Fibroblast of peridontal ligament (primary cell): ENCODE measurements around the gene MRPS18C.
"Not testable (repeated sequence)": the region's sequence is repeated elsewhere in the genome, so short reads cannot be mapped to it uniquely, and the experiment has no call there.

Experiments
- DNase-seq: peaks from one replicate; pipeline ENCODE4 v3.0.0-alpha.2; 2010; ENCODE audit errors: extremely low read depth

MRPS18C gene

DNA sequence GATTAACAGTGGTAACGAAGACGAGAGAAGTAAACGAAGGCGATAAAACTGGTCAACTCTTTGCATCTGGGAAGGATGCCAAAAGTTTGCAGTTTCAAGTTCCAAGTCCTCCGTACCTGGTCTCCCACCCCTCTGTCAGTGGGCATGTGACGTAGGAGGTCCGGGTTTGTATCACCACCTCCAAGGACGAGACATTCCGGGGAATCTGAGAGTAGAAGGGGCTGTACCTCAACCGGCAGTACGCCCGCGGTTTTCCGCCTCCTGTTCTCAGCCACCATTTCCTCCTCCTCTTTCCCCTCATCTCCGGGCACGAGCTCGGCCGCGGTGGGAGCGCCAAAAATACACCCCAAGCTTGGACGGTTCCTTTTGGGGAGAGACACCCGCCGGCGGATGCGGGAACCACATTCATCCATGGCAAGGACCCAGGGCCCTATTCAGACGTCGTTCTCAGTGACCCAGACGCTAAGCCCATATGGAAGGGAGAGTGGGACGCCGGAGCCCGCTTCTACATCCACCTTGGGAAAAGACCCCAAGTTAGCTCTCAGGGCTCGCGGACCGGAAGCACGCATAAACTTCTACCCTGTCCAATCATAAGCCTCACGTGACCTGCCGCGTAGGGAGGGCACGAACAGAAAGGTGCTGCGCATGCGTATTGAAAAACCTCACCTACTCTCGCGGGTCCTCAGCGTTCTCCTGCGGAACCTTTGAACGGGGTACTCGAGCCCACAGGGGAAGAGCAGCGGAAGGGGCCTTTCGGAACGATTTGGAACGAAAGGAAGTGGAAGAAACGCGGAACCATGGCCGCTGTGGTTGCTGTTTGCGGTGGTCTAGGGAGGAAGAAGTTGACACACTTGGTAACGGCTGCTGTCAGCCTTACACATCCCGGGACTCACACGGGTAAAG, at the start of gene MRPS18C, which contains the start of gene HELQ:
Gene MRPS18C (plus strand): TSS at position 778 of the 903 bp plus-strand sequence. CDS start 20 bp downstream, at position 798.
Gene HELQ (minus strand): TSS at position 543 of the 903 bp plus-strand sequence. CDS start 130 bp downstream, at position 413.
- DNase-seq = peak; percentile 99

DNA sequence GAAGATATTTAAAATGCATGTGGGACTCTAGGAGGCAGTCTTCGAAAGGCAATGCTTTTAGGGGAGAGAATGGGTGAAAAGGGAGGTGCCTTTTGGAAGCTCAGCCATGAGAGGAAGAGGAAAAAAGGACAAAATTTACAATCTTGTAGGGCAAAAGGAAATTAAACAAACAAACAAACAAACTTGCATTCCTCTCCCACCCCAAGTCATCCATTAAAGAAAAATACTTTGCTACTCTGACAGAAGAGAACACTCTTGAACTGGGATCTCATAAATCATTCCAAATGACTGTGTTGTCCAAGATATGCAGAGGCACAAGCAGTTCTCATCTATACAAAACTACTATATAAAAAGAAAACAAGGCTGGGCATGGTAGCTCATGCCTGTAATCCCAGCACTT, 47.0 kb upstream of the MRPS18C start:
- no peak for DNase-seq

DNA sequence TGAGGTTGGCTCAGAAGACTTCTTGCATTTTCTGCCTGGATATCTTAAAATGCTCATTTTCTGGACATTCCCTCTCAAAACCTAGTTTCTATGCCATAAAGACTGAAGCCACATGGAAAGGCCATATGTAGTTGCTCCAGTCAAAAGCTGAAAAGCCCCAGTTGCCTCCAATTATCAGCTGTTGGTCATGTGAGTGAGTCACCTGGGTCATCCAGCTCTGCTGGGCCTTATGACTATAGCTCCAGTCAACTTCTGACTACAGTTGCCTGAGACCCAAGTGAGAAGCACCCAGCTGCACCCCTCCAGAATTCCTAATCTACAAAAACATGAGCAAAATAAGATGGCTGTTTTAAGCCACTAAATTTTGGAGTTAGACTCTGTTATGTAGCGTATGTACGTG, 42.2 kb upstream of the MRPS18C start:
- peak; percentile 6 for DNase-seq

DNA sequence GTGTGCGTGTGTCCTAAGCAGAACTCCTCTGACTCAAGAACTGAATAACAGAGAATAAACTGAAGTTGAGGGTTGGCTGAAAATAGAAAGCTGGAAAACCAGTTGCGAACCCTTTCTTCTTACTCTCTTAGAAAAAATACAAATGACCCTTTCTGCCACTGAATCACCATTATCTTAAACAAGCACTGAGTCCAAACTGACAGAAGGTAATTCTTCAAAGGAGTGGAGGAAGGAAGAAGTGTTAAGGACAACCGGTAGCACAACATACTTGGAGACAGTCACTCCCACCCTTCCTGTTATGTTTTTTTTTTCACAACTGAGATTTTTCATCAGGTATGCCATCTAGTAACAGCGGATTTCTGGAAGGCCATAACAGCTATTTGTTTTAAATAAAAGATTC, 38.3 kb upstream of the MRPS18C start:
- no peak for DNase-seq

DNA sequence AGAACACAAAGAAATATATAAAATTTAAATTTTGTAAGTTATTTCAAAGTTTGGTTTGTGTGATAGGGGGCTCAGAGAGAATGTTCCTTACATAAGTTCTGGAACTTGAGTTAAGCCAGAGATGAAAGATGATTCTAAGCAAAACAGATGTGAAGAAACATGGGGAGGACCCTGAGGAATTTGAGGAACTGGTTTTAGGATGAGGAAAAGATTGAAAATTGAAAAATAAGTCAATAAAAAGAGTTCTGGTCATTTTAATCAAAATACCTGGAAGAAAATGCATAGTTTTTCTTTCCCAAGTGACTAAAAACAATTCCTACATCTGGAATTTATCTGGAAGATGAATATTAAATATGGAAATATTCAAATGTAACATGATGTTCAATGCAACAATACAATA, 37.6 kb upstream of the MRPS18C start:
- DNase-seq = no peak

DNA sequence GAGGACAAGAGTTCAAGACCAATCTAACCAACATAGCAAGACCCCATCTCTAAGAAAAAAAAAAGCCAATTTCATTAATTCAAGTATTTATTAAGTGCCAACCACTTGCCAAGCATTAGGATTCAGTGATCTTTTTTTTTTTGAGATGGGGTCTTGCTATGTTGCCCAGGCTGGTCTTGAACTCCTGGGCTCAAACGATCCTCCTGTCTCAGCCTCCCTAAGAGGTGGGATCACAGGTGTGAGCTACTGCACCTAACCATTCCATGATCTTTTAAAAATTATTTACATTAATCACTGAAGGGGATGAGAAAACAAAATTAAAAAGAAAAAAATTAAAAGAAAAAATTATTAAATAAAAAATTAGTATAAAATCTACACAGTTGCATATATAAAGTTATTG, 24.7 kb upstream of the MRPS18C start:
- DNase-seq = no peak

DNA sequence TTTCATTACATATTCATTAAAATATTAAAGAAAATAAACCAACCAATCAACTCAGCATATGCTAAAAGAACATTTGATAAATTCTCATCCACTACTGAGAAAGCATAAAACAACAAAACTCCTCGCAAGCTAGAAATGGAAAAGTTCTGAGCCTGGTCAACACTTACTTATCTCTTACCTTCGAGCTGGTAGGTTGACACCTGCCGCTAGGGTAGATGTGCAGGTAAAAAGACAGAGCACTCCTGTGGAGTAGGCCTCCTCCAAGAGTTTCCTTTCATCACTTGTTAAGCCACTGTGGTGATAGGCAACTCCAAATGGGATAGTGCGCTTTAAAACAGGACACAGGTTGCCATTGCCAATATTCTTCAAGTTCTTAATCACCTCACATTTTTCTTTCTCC, 19.2 kb upstream of the MRPS18C start:
- no peak for DNase-seq

DNA sequence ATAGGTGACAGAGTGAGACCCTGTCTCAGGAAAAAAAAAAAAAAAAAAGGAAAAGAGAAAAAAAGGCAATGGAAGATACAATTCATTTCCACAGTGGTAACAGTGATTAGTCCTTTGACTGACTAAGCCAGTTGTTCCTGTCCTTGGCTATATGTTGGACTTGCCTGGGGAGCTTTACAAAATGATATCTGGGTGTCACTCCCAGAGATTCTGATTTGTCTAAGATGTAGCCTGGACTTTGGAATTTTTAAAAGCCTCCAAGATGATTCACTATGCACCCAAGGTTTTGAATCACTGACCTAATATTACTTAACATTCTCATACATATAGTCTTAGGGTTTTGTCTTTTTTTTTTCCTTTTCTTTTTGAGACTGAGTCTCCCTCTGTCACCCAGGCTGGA, 17.1 kb upstream of the MRPS18C start:
- no peak for DNase-seq

DNA sequence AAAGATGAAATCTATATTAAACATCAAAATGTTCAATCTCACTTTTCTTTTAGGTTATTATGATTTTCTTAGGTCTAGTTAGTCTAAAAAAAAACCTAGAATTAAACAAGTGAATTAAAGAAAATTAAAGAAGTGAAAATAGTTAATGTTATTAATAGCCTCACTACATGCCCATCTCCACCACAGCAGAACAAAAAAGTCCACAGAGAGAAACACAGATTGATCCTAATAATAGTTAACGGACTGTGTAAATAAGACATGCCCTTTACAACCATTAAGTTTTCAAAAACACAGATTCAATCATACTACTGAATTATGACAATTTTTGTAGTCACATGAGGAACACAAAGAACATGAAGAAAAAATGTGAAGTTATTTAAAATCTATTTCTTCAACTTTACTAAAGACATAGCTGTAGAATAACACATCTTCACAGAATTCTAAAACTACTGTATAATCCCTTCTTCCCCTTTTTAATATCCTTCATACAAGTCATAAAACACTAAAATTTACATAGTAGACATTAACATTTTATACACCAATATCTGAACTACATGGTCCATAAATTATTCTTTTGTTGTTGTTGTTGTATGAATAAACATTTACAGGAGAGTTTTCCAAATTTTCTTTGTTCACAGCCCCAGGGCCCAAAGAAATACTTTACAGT, 15.6 kb upstream of the MRPS18C start:
- no peak for DNase-seq

DNA sequence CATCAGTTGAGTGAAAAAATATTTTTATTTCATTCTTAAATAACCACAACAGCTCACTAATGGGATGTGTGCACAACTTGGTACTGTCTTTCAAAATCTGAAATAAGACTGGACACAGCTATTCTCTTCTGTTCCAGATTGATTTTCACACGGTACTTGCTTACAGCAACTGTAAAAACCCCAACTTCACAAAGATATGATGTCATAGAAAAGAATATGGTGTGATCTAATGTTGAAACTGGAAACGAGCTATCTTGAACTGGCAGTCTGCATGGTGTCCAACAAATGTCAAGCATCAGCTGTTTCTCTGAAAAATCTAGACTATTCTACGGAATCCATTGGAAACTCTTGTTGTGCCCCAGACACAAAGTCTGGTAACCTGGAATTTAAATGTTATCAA, 15.0 kb upstream of the MRPS18C start:
- DNase-seq = no peak

DNA sequence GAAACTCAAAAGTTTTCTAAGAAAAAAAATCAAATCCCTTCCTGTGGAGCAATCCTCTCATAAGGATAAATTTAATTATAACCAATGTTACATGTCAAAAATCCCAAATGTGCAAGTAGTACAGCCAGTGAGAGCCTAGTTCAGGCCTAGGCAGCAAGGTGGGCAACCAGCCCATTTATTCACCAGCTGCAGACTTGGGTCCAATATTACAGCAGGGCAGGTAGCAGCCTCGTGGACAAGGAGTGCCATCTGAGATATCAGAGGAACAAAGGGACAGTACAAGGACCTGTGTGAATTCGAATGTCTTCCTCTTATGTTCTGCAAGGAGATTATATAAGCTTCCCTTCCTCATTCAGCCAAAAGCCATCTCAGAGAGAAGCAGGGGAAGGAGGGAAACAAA, 6.8 kb upstream of the MRPS18C start:
- DNase-seq = no peak

DNA sequence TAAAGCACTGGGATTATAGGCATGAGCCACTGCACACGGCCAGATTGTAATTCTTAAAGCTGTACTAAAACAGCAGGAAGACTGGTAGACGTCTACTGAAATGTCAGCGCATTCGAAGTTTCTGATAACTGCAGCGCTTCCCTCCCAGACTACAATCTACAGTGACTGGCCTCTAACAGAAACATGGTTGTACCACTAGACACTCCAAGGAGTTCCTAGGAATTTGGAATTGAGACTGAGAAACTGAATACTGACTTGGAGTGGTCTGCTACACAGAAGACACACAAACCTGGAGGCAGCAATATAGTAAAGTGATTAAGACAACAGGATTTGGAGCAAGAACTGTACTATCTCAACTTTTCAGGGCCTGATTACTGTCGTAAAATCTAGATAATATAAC, 1.2 kb upstream of the MRPS18C start:
- peak; percentile 26 for DNase-seq

DNA sequence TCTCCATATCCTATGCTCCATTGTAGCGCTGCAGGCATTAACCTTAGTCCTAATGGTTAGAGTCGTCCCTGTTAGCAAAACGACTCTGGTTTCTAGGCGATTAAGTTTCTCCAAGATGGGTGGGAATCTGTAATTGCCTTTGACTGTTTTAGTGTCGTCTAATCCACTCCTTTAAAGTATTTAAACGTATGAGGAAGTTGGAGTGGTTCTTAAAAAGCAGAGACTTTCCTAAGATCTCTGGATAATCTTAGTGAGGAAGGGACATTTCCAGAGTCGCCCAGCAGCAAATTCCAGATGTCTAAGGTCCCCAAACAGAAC, 285 bp downstream of the MRPS18C start:
- DNase-seq = no peak

DNA sequence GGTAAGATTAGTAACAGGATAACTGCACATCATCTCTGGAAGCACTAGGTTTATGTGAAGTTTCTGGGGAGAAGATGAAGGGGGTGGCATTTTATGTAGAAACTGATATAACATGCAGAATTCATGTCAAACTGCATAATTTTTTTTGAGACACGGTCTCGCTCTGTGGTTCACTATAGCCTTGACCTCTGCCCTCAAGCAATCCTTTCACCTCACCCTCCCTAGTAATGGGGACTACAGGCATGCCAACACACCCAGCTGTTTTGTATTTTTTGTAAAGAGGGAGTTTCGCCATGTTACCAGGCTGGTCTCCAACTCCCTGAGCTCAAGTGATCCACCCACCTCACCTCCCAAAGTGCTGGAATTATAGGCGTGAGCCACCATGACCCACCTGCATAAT, 17.6 kb downstream of the MRPS18C start:
- no peak for DNase-seq

DNA sequence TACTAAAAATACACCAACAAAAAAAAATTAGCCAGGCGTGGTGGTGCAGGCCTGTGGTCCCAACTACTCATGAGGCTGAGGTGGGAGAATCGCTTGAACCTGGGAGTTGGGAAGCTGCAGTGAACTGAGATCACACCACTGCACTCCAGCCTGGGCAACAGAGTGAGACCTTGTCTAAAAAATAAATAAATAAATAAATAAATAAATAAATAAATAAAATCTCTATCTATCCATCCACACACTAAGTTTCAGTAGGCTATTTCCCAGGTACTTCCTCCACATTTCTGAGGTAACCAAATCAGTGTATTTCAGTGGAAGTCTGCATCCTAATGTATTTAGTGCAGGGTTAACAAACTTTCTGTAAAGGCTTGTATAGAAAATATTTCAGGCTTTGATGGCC, 18.1 kb downstream of the MRPS18C start:
- no peak for DNase-seq

DNA sequence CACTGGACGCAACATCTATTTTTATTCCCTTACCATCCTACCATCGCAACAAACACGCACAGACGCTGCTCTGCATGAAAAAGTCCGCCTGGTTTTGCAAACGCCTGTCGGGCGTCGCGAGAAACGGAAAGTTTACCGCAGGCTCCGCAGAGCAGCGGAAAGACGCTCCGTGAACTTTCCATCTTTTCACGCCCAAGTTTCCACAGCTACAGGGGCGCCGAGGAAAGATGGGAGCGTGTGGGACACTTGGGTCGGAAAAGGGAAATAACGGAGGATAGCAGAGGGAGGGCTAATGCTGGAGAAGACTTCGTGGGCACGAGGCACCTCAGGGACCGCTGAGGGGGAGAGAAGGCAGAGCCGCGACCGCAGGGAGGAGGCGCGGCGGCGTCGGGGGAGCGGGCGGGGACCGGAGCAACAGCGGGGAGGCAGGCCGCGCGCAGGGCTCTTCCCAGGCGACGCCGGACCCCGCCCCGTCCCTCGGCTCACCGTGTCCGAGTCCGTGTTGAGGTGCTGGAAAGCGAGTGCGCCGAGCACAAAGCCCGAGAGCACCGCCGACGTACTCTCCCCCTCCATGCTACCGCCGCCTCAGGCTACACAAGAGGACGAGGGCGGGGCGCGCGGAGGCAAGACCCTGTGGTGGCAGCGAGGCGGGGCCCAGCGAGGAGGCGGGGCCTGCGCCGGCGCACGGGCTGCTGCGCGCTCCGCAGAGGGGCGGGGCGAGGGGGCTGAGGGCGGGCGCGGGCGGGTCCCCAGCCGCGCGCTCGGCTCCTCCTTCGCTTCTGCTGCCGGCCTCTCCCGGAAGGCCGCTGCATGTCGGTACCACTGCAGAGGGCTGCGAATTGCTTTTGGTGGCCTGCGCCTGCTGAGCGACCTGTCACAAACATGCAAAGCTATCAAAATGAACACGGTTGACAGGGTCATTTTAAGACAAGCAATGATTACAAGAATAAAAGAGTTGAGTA, 28.9 kb downstream of the MRPS18C start, which contains the start of gene ABRAXAS1:
Gene ABRAXAS1 (minus strand): TSS at position 601 of the 962 bp plus-strand sequence. CDS start 28 bp downstream, at position 573.
- DNase-seq = peak; percentile 80

DNA sequence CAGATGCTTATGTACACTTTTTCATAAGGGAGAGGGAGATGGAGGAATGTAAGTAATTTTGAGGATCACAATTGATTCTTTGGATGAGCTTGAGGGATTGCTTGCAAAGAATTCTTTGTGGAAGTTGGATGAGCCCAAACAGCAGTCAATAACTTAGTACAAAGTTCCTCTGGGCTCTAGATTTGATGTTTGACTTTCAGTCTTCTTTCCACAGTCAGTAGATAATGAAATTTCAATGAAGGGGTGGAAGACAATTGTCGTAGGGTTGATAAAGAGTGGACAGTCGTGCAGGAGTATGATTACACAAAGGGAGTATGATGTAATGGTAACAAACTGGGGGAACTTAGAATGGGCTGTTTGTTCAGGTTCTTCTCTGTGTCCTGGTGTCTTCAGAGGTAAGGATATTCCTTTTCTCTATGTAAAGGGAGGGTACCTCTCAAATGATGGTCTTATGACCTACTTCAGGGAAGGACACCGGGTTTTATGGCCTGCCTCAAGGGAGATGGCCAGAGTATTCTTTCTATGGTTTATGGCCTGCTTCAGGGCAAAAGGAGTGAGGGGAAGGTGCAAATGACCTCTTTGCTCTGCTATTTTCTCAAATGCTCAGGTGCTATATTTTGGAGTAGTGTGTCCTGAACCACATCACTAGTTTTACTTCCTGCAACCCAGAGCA, 30.7 kb downstream of the MRPS18C start:
- no peak for DNase-seq

DNA sequence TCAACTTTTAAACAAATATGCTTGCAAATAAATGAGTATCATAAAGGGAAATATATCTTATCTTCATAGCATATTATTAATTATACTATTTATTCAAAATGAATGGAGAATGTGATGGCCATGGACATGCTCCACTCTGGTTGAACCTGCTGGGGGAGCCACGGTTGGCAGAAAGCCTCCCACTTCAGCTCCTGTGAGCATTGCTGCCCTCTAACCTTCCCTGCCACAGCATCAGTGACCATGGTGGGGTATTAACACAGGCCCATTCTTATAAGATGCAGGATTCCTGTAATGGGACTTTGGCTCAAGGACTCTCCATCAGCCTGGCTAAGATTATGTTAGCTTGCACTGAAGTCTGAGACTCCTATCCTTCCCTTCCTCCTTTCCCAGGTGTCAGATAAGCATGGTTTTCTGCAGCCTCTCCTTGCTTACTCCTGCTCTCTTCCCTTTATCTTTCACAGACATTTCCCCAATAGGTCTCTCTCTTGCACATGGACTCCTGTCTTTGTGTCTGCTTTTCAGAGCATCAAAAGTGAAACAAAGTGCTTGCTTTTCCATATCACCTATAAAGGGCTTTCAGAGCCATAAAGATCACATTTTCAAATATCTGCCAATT, 34.0 kb downstream of the MRPS18C start:
- DNase-seq = no peak

DNA sequence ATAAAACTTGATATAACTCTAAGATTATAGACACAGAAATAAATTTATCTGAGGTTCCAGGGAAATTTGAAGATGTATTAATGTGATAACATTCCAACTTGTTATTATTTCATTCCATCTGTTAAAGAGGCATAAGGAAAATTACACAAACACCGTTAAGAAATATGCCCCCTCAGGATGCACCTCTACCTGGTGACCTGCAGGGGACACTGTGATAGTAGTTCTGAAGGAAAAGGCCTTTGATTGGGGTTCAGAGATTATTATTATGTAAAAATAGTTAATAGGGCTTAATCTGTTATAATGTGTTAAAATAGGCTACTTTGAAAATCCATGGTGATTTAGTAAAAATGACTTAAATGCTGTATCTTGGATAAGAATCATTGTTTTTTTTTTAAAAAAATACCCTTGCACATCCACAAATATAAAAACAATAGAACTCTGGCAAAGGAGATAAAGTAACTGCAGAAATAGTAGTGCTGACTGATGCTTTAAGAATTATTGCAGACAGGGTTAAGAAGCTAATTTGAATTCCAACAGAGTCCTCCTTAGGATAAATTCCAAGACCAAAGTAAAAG, 35.1 kb downstream of the MRPS18C start:
- DNase-seq = peak; percentile 36

DNA sequence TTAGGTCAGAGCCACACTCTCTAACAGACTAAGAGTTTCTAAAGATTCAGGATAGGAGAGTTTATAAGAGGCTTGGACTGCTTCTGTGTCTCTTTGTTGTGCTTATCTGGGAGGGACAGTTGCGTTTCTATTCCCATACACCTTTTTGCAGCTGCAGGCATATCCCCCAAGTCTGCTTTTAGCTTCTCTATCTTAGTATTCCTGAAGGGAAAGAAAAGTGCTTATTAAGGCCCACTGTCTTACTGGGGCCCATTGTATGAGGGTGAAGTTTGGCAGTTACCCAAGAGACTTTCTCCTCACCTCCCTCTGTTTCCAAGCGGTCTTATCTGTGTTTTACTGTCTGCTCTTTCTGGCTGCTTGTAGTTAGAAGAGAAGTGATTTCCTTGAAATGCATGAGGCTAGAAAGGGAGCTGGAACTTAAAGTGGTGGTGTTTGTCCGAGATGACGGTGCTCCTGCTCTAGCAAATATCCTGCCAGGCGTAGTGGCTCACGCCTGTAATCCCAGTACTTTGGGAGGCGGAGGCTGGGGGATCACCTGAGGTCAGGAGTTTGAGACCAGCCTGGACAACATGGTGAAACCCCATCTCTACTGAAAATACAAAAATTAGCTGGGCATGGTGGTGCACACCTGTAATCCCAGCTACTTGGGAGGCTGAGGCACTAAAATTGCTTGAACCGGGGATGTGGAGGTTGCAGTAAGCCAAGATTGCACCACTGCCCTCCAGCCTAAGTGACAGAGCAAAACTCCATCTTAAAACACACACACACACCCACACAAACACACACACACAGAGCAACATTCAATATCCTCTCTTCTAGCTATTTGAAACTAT, 40.4 kb downstream of the MRPS18C start:
- not testable (repeated sequence) for DNase-seq
